ENCODE results near the gene PGM1.
"Not testable (repeated sequence)": the region's sequence is repeated elsewhere in the genome, so short reads cannot be mapped to it uniquely, and the experiment has no call there.

DNA sequence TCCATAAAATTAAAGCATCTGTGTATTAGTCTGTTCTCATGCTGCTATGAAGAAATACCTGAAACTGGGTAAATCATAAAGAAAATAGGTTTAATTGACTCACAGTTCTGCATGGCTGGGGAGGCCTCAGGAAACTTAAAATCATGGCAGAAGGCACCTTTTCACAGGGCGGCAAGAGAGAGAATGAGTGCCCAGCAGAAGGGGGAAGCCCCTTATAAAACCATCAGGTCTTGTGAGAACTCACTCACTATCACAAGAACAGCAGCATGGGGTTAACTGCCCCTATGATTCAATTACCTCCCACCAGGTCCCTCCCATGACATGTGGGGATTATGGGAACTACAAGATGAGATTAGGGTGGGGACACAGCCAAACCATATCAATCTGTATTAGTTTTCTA, 6.9 kb upstream of the PGM1 start:
- TF ChIP-seq, protein P1, sequence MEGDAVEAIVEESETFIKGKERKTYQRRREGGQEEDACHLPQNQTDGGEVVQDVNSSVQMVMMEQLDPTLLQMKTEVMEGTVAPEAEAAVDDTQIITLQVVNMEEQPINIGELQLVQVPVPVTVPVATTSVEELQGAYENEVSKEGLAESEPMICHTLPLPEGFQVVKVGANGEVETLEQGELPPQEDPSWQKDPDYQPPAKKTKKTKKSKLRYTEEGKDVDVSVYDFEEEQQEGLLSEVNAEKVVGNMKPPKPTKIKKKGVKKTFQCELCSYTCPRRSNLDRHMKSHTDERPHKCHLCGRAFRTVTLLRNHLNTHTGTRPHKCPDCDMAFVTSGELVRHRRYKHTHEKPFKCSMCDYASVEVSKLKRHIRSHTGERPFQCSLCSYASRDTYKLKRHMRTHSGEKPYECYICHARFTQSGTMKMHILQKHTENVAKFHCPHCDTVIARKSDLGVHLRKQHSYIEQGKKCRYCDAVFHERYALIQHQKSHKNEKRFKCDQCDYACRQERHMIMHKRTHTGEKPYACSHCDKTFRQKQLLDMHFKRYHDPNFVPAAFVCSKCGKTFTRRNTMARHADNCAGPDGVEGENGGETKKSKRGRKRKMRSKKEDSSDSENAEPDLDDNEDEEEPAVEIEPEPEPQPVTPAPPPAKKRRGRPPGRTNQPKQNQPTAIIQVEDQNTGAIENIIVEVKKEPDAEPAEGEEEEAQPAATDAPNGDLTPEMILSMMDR (IDR thresholded peaks at IDR 0.05): not testable (repeated sequence)
- not testable (repeated sequence) for TF ChIP-seq EZH2 (IDR thresholded peaks at IDR 0.05)

All from neural progenitor cell (in vitro differentiated cells).